GM12878 (cell line): ENCODE results near the gene IFI27L2. TPM values are rescaled to one million over a fixed set of nuclear protein-coding genes. Genes with fewer than 3 reads are reported as not detected.

Source experiments
- ATAC-seq: fragments of 200-7000 bp; cut with Tn5 transposase; 3 replicates; pipeline ENCODE4 v1.9.1; 2020; ENCODE audit warnings: mild to moderate bottlenecking, moderate library complexity
- BruUV-seq: library from RNA; stranded (reverse); fragments of 400-500 nt; replicated peaks from 2 replicates; lab custom pipeline; 2021; lab: Mats Ljungman, UMichigan
- CTCF ChIA-PET: fragments of 300-600 bp; sonication (Branson Sonifier 250); formaldehyde crosslinking; extraction: SDS; loops from one replicate; lab custom pipeline; 2021; ENCODE audit warnings: inconsistent platforms; lab: Yijun Ruan, JAX
- POLR2A ChIA-PET: fragments of 350-600 bp; formaldehyde crosslinking; extraction: SDS; loops from one replicate; lab custom pipeline; 2021; ENCODE audit warnings: inconsistent platforms; lab: Charles Lee
- RAD21 ChIA-PET: fragments of 300-600 bp; sonication (Branson Sonifier 250); formaldehyde crosslinking; loops from one replicate; lab custom pipeline; 2023; ENCODE audit warnings: antibody characterized with exemption; ENCODE audit not compliant: unreplicated experiment; lab: Charles Lee
- SMC1A ChIA-PET: fragments of 300-600 bp; sonication (Branson Sonifier 250); formaldehyde crosslinking; loops from one replicate; lab custom pipeline; 2023; ENCODE audit not compliant: unreplicated experiment, uncharacterized antibody; lab: Charles Lee
- DNase-seq: peaks from one replicate; pipeline ENCODE4 v3.0.0-alpha.2; 2011; ENCODE audit warnings: low read depth, low spot score
- FAIRE-seq: peaks from 3 replicates; lab custom pipeline; 2011; peaks lifted over from hg19 to GRCh38; lab: Jason Lieb, UNC
- H2AFZ ChIP-seq: 2 replicates; pipeline ENCODE4 v1.6.0; 2011; ENCODE audit warnings: low read depth, low read length, control low read depth; ENCODE audit not compliant: control insufficient read depth
- H3K27ac ChIP-seq: 2 replicates; pipeline ENCODE4 v1.5.1; 2011; ENCODE audit warnings: control low read depth; ENCODE audit not compliant: control insufficient read depth, insufficient read depth
- H3K27me3 ChIP-seq, 2 experiments: replicated peaks in 1 of 2; 2 replicates each; pipeline versions ENCODE4 v1.6.0 to v1.6.1; 2011; ENCODE audit warnings: low read length in 1 of 2; ENCODE audit not compliant: control insufficient read depth in 2 of 2, insufficient read depth in 2 of 2
- H3K36me3 ChIP-seq, 2 experiments: 2 replicates each; pipeline ENCODE4 v1.5.1; 2011; ENCODE audit warnings: low read length in 1 of 2; ENCODE audit not compliant: control insufficient read depth in 2 of 2, insufficient read depth in 2 of 2
- H3K4me1 ChIP-seq: 2 replicates; pipeline ENCODE4 v1.6.1; 2011; ENCODE audit warnings: mild to moderate bottlenecking, low read length, moderate library complexity, mixed read lengths; ENCODE audit not compliant: control insufficient read depth, insufficient read depth
- H3K4me2 ChIP-seq: 2 replicates; pipeline ENCODE4 v1.6.0; 2011; ENCODE audit warnings: control low read depth; ENCODE audit not compliant: control insufficient read depth, insufficient read depth
- H3K4me3 ChIP-seq: fragments of 200-600 bp; sonication (generic); 2 replicates; pipeline ENCODE4 v1.5.1; 2016
- H3K79me2 ChIP-seq: 2 replicates; pipeline ENCODE4 v1.6.0; 2011; ENCODE audit warnings: low read length; ENCODE audit not compliant: control insufficient read depth, insufficient read depth
- H3K9ac ChIP-seq: 2 replicates; pipeline ENCODE4 v1.8.0; 2011; ENCODE audit warnings: low read length, control low read depth, mixed read lengths; ENCODE audit not compliant: control insufficient read depth, insufficient read depth
- H3K9me3 ChIP-seq: replicated peaks from 3 replicates; pipeline ENCODE4 v1.5.1; 2011; ENCODE audit warnings: mild to moderate bottlenecking, low read length; ENCODE audit not compliant: control insufficient read depth, insufficient read depth
- H4K20me1 ChIP-seq: 2 replicates; pipeline ENCODE4 v1.6.0; 2011; ENCODE audit not compliant: control insufficient read depth, insufficient read depth
- ATF7 ChIP-seq: fragments of 450-650 bp; IDR thresholded peaks from 2 replicates; pipeline ENCODE4 v1.6.1; 2016; ENCODE audit warnings: low read depth, mild to moderate bottlenecking
- BMI1 ChIP-seq: fragments of 450-650 bp; IDR thresholded peaks from 2 replicates; pipeline ENCODE4 v1.6.1; 2016; ENCODE audit warnings: mild to moderate bottlenecking, moderate library complexity, borderline replicate concordance
- RAD21 ChIP-seq: IDR thresholded peaks from 2 replicates; pipeline ENCODE4 v1.6.1; 2011; ENCODE audit warnings: mild to moderate bottlenecking, low read depth, low read length, moderate library complexity; ENCODE audit not compliant: insufficient read depth
- SMARCA5 ChIP-seq: fragments of 450-650 bp; IDR thresholded peaks from 2 replicates; pipeline ENCODE4 v1.6.1; 2017; ENCODE audit warnings: mild to moderate bottlenecking
- SMC3 ChIP-seq: IDR thresholded peaks from 2 replicates; pipeline ENCODE4 v1.6.1; 2011; ENCODE audit warnings: low read length, improper control_type of control experiment, borderline replicate concordance
- whole genome bisulfite sequencing: methylation state at CpG from one replicate; pipeline ENCODE4 v1.1.6; 2016; ENCODE audit warnings: low lambda C conversion rate; ENCODE audit not compliant: insufficient replicate concordance, insufficient coverage; ENCODE audit errors: missing lambda C conversion rate; 5-methylcytosine and 5-hydroxymethylcytosine counted together
- in situ Hi-C: fragments of 300-500 bp; cut with MboI; formaldehyde crosslinking; loops from 9 replicates; pipeline ENCODE4 v1.14.3; 2018; ENCODE audit warnings: mixed read lengths
- intact Hi-C: fragments of 100-400 bp; cut with micrococcal nuclease; formaldehyde crosslinking; loops from one replicate; pipeline ENCODE4 v1.14.2; 2022; ENCODE audit not compliant: unreplicated experiment
- polyA plus RNA-seq, 11 experiments: library from polyadenylated mRNA; depleted of rRNA in 4 of 11; unstranded in 6 of 11; stranded (reverse) in 5 of 11; fragments of >200 nt; fragmentation: Nextera tagmentation in 4 of 11; fragmentation: Illumina TruSeq in 1 of 11; extraction: Ambion mirVana in 4 of 11; extraction: Trizol in 1 of 11; gene quantifications; 1 replicate in 1 of 11; 2 replicates in 10 of 11; pipeline versions ENCODE4 v1.2.1 to v1.2.3, GENCODE V29; 2011 to 2016; ENCODE audit warnings: inconsistent platforms in 2 of 11, missing spikeins in 2 of 11, low read depth in 1 of 11
- total RNA-seq, 4 experiments: library from RNA; depleted of rRNA in 3 of 4; stranded (reverse); fragments of >200 nt in 3 of 4; fragmentation: Illumina TruSeq in 1 of 4; extraction: Trizol in 1 of 4; gene quantifications; 2 replicates each; pipeline versions ENCODE4 v1.2.1 to v1.2.3, GENCODE V29; 2013 to 2021
- TF ChIP-seq, protein P1 (sequence below), 3 experiments: IDR thresholded peaks in 2 of 3; conservative IDR thresholded peaks in 1 of 3; 2 replicates each; pipeline ENCODE4 v1.5.1; 2011; ENCODE audit warnings: low read depth in 3 of 3, low read length in 3 of 3, mild to moderate bottlenecking in 3 of 3, control low read depth in 2 of 3, moderate library complexity in 2 of 3, inconsistent platforms in 1 of 3, mixed read lengths in 1 of 3; ENCODE audit not compliant: control insufficient read depth in 2 of 3, insufficient read depth in 1 of 3; ENCODE audit errors: extremely low read depth in 1 of 3
- TF ChIP-seq, protein P2 (sequence below): fragments of 150-350 bp; IDR thresholded peaks from 2 replicates; pipeline ENCODE4 v1.6.1; 2016; ENCODE audit warnings: low read depth, low read length

The IFI27L2 gene
- total and polyA plus RNA-seq, 10 of the 15 experiments (the other 5 are each of a cell fraction or from before 2014, with no cell fraction given): 26.6 to 134 (median 60.3) TPM

DNA sequence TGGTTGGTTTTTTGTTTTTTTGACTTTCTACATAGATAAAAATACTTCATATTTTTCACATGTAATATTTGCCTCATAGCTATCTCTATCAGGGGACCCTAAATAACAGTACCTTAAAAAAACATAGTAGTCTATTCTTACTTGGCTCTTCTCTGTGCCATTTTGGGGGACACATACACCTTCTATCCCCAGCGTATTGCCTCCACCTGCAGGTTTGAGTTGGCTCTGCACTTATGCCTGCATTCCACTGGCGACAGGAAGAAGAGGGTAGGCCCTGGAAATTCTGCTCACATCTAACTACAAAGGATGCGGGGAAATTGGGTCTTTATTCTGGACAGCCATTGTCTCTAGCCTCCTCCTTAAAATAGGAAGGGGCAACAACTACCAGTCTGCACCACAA lies 13.8 kb upstream of the IFI27L2 start:
- WGBS: 22% methylated on average over 3 of the region's 3 CpGs
- no peaks in the 10 kb centered on the region; the same call in 2 of the 3 replicates for H3K9me3 ChIP-seq
- H3K27me3 ChIP-seq: no peaks in the 10 kb centered on the region
- no peak overlapping the region for H3K4me3 ChIP-seq
- no peak overlapping the region for H2AFZ ChIP-seq
- ATAC-seq (peak; percentile 83), DNase-seq (no peak), FAIRE-seq (no peak)
- in situ Hi-C loops (no loop called here), intact Hi-C loops (no loop called here)
- H3K4me2 ChIP-seq: no peak overlapping the region
- no TSS peak for BruUV-seq
- H3K36me3 ChIP-seq: no peaks in the 10 kb centered on the region
- RAD21 ChIA-PET: interaction anchor here (1.2 kb wide), 1 partner anchor 107 kb away, joined by 3 read pairs; no protein-coding TSS in a partner anchor
- SMC1A ChIA-PET: interaction anchor here (0.6 to 0.7 kb wide), 2 partner anchors 14 to 108 kb away, joined by 3 read pairs; no protein-coding TSS in a partner anchor
- H3K9ac ChIP-seq: no peak overlapping the region
- no peaks in the 10 kb centered on the region for H3K79me2 ChIP-seq
- no peak overlapping the region for H3K27ac ChIP-seq
- H3K4me1 ChIP-seq: peaks cover 5% of the 10 kb centered on the region
- POLR2A ChIA-PET: no interaction called here
- TF ChIP-seq, protein P1, sequence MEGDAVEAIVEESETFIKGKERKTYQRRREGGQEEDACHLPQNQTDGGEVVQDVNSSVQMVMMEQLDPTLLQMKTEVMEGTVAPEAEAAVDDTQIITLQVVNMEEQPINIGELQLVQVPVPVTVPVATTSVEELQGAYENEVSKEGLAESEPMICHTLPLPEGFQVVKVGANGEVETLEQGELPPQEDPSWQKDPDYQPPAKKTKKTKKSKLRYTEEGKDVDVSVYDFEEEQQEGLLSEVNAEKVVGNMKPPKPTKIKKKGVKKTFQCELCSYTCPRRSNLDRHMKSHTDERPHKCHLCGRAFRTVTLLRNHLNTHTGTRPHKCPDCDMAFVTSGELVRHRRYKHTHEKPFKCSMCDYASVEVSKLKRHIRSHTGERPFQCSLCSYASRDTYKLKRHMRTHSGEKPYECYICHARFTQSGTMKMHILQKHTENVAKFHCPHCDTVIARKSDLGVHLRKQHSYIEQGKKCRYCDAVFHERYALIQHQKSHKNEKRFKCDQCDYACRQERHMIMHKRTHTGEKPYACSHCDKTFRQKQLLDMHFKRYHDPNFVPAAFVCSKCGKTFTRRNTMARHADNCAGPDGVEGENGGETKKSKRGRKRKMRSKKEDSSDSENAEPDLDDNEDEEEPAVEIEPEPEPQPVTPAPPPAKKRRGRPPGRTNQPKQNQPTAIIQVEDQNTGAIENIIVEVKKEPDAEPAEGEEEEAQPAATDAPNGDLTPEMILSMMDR (IDR thresholded peaks at IDR 0.05 in 2 of 3, conservative IDR thresholded peaks at IDR 0.05 in 1 of 3; ENCODE audit: control insufficient read depth in 2 of 3, extremely low read depth in 1 of 3, insufficient read depth in 1 of 3, low read depth in 3 of 3, low read length in 3 of 3): peak; percentile 37 to 49 (median 41); a peak in 5 of 6 replicates
- TF ChIP-seq, protein P2, sequence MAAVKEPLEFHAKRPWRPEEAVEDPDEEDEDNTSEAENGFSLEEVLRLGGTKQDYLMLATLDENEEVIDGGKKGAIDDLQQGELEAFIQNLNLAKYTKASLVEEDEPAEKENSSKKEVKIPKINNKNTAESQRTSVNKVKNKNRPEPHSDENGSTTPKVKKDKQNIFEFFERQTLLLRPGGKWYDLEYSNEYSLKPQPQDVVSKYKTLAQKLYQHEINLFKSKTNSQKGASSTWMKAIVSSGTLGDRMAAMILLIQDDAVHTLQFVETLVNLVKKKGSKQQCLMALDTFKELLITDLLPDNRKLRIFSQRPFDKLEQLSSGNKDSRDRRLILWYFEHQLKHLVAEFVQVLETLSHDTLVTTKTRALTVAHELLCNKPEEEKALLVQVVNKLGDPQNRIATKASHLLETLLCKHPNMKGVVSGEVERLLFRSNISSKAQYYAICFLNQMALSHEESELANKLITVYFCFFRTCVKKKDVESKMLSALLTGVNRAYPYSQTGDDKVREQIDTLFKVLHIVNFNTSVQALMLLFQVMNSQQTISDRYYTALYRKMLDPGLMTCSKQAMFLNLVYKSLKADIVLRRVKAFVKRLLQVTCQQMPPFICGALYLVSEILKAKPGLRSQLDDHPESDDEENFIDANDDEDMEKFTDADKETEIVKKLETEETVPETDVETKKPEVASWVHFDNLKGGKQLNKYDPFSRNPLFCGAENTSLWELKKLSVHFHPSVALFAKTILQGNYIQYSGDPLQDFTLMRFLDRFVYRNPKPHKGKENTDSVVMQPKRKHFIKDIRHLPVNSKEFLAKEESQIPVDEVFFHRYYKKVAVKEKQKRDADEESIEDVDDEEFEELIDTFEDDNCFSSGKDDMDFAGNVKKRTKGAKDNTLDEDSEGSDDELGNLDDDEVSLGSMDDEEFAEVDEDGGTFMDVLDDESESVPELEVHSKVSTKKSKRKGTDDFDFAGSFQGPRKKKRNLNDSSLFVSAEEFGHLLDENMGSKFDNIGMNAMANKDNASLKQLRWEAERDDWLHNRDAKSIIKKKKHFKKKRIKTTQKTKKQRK: no peak
- TF ChIP-seq ATF7 (no peak), SMC3 (no peak), SMARCA5 (no peak), RAD21 (peak; percentile 33), BMI1 (no peak)
- CTCF ChIA-PET: interaction anchor here (1.8 to 8.9 kb wide), 3 partner anchors 11 to 107 kb away, joined by 10 to 221 read pairs (median 34); no protein-coding TSS in a partner anchor
- H4K20me1 ChIP-seq: no peaks in the 10 kb centered on the region
